ENCODE measurements around the gene PTPRN2. TPM values are rescaled to one million over a fixed set of nuclear protein-coding genes. Genes with fewer than 3 reads are reported as not detected.

PTPRN2 gene
- total RNA-seq, 1 donor from 2014 or later: 0.41 TPM

- intact Hi-C loops (cut with micrococcal nuclease): no loop called here
- no peaks in the 10 kb centered on the region for H3K27me3 Mint-ChIP-seq (ENCODE audit: insufficient read depth)
- H3K4me3 Mint-ChIP-seq: no peak overlapping the region
- no peak overlapping the region for H3K27ac Mint-ChIP-seq
- no peaks in the 10 kb centered on the region for H3K4me1 Mint-ChIP-seq (ENCODE audit: low read depth)
- DNase-seq (ENCODE audit: low spot score): no peak
- H3K9me3 Mint-ChIP-seq: no peaks in the 10 kb centered on the region
- no peaks in the 10 kb centered on the region for H3K36me3 Mint-ChIP-seq (ENCODE audit: low read depth)
Observed at GRCh38 chr7:158484801-158485531, 102.7 kb downstream of the PTPRN2 start.

GRCh38 chr7:158482480-158482879 lies 105.1 kb downstream of the PTPRN2 start:
- DNase-seq (ENCODE audit: low spot score): no peak
- no peak overlapping the region for H3K27ac Mint-ChIP-seq
- H3K36me3 Mint-ChIP-seq (ENCODE audit: low read depth): no peaks in the 10 kb centered on the region
- no peaks in the 10 kb centered on the region for H3K4me1 Mint-ChIP-seq (ENCODE audit: low read depth)
- H3K4me3 Mint-ChIP-seq: no peak overlapping the region
- H3K9me3 Mint-ChIP-seq: no peaks in the 10 kb centered on the region
- H3K27me3 Mint-ChIP-seq (ENCODE audit: insufficient read depth): no peaks in the 10 kb centered on the region
- intact Hi-C loops (cut with micrococcal nuclease): no loop called here

- DNase-seq (ENCODE audit: low spot score): no peak
- H3K9me3 Mint-ChIP-seq: no peaks in the 10 kb centered on the region
- H3K4me1 Mint-ChIP-seq (ENCODE audit: low read depth): no peaks in the 10 kb centered on the region
- no peaks in the 10 kb centered on the region for H3K27me3 Mint-ChIP-seq (ENCODE audit: insufficient read depth)
- H3K27ac Mint-ChIP-seq: no peak overlapping the region
- no peaks in the 10 kb centered on the region for H3K36me3 Mint-ChIP-seq (ENCODE audit: low read depth)
- H3K4me3 Mint-ChIP-seq: no peak overlapping the region
- intact Hi-C loops (cut with micrococcal nuclease): no loop called here
Observed at GRCh38 chr7:158479664-158480025, 108.0 kb downstream of the PTPRN2 start.

DNA sequence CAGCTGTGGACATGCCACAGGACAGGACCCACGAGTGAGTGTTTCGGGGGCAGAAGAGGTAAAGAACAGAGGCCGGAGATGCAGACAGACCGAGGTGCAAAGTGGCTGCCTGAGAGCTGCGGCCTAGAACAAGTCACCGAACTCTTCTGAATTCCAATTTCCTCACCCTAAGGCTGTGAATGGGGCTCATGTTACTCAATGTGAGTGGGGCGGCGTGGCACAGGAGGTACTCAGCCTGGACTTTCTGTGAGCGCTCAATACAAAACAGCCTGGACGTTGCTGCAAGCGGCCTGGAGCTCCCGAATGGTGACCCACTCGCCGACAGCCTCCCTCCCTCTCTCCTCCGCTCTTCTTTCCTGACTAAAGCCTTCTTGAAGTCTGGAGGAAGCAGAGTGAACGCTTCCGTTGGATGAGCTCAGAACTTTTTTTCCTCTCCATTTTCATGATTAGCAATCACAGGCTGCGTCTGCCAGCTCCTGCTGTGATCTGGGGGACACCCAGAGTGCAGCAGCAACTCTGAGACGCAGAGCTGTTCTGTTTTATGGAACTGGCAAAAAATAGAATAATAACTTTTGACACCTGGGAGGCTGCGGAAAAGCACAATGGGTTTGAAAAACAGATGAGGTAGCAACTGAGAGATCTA lies 108.5 kb downstream of the PTPRN2 start:
- no peaks in the 10 kb centered on the region for H3K4me1 Mint-ChIP-seq (ENCODE audit: low read depth)
- no peak overlapping the region for H3K4me3 Mint-ChIP-seq
- no peak for DNase-seq (ENCODE audit: low spot score)

DNA sequence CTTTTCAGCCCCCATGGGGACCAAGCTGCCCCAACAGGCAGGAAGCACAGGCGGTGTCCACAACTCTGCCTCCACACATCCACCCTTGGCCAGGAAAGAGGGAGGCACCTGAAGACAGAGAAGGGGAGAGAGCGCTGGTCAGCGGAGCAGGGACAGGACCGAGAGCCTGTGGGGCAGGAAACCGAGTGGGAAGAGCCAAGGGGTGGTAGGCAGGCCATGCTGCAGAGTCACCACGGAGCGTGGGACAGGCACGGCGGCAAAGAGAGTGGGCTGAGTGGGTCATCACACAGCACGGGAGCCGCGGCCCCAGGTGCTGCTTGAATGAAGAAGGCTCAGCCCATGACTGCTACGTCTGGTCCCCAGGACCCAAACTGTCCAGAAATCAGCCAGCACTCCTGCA lies 109.8 kb downstream of the PTPRN2 start:
- no peaks in the 10 kb centered on the region for H3K4me1 Mint-ChIP-seq (ENCODE audit: low read depth)
- no peak overlapping the region for H3K27ac Mint-ChIP-seq
- H3K36me3 Mint-ChIP-seq (ENCODE audit: low read depth): no peaks in the 10 kb centered on the region
- no peak for DNase-seq (ENCODE audit: low spot score)
- H3K27me3 Mint-ChIP-seq (ENCODE audit: insufficient read depth): no peaks in the 10 kb centered on the region
- no peak overlapping the region for H3K4me3 Mint-ChIP-seq
- no peaks in the 10 kb centered on the region for H3K9me3 Mint-ChIP-seq
- intact Hi-C loops (cut with micrococcal nuclease): no loop called here

More for the DNA sequence above, 108.5 kb downstream of the PTPRN2 start:
- Mint-ChIP-seq H3K36me3 (ENCODE audit: low read depth) (no peaks in the 10 kb centered on the region), H3K27ac (no peak overlapping the region), H3K27me3 (ENCODE audit: insufficient read depth) (no peaks in the 10 kb centered on the region), H3K9me3 (no peaks in the 10 kb centered on the region)
- intact Hi-C loops (cut with micrococcal nuclease): no loop called here

- H3K4me1 Mint-ChIP-seq (ENCODE audit: low read depth): no peaks in the 10 kb centered on the region
- H3K4me3 Mint-ChIP-seq: no peak overlapping the region
- no peaks in the 10 kb centered on the region for H3K9me3 Mint-ChIP-seq
- H3K27me3 Mint-ChIP-seq (ENCODE audit: insufficient read depth): no peaks in the 10 kb centered on the region
- no peaks in the 10 kb centered on the region for H3K36me3 Mint-ChIP-seq (ENCODE audit: low read depth)
- DNase-seq (ENCODE audit: low spot score): no peak
- H3K27ac Mint-ChIP-seq: no peak overlapping the region
- intact Hi-C loops (cut with micrococcal nuclease): no loop called here
Observed at GRCh38 chr7:158476331-158476932, 111.2 kb downstream of the PTPRN2 start.

DNA sequence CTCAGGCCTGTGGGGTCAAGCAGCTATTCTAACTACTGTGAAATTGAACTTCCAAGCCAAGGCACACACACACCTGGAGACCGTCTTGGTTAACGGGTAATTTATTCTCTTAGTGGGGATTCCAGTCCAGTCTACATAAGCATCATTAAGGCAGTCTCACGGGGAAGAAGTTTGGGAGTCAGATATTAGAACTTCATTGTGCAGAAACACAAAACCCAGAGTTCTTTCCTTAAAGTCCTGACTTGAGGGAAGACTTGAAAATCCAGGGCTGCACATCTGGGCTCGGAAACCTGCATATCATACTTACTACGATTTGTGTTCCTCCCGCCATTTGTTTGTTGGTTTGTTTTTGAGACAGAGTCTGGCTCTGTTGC lies 112.0 kb downstream of the PTPRN2 start:
- Mint-ChIP-seq H3K9me3 (no peaks in the 10 kb centered on the region), H3K4me3 (no peak overlapping the region), H3K27ac (no peak overlapping the region), H3K36me3 (ENCODE audit: low read depth) (no peaks in the 10 kb centered on the region), H3K4me1 (ENCODE audit: low read depth) (no peaks in the 10 kb centered on the region), H3K27me3 (ENCODE audit: insufficient read depth) (no peaks in the 10 kb centered on the region)
- intact Hi-C loops (cut with micrococcal nuclease): no loop called here
- no peak for DNase-seq (ENCODE audit: low spot score)

- intact Hi-C loops (cut with micrococcal nuclease): no loop called here
- Mint-ChIP-seq H3K27ac (no peak overlapping the region), H3K9me3 (no peaks in the 10 kb centered on the region), H3K27me3 (ENCODE audit: insufficient read depth) (no peaks in the 10 kb centered on the region), H3K4me3 (no peak overlapping the region), H3K4me1 (ENCODE audit: low read depth) (no peaks in the 10 kb centered on the region), H3K36me3 (ENCODE audit: low read depth) (no peaks in the 10 kb centered on the region)
- no peak for DNase-seq (ENCODE audit: low spot score)
Observed at GRCh38 chr7:158475036-158475678, 112.5 kb downstream of the PTPRN2 start.

DNA sequence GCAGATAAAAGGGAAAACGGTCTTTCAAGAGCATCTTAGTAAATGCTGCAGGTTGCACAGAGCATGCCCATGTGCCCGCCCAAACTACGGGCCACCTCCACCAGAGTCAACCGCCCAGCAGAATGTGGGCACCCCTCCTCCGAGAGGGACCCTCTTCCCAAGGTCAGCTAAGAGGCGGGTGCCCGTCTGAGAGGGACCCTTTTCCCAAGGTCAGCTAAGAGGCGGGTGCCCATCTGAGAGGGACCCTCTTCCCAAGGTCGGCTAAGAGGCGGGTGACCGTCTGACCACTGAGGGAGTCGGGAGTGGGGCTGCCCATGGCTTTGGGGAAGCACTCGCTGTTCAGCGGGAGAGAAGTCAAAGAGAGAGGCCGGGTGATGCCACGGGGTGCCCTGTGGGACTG lies 113.1 kb downstream of the PTPRN2 start:
- no peaks in the 10 kb centered on the region for H3K27me3 Mint-ChIP-seq (ENCODE audit: insufficient read depth)
- intact Hi-C loops (cut with micrococcal nuclease): no loop called here
- H3K27ac Mint-ChIP-seq: no peak overlapping the region
- no peak overlapping the region for H3K4me3 Mint-ChIP-seq
- no peak for DNase-seq (ENCODE audit: low spot score)
- H3K9me3 Mint-ChIP-seq: no peaks in the 10 kb centered on the region
- H3K4me1 Mint-ChIP-seq (ENCODE audit: low read depth): no peaks in the 10 kb centered on the region
- no peaks in the 10 kb centered on the region for H3K36me3 Mint-ChIP-seq (ENCODE audit: low read depth)

GRCh38 chr7:158473946-158474345 lies 113.7 kb downstream of the PTPRN2 start:
- no peaks in the 10 kb centered on the region for H3K27me3 Mint-ChIP-seq (ENCODE audit: insufficient read depth)
- H3K4me3 Mint-ChIP-seq: no peak overlapping the region
- H3K36me3 Mint-ChIP-seq (ENCODE audit: low read depth): no peaks in the 10 kb centered on the region

GRCh38 chr7:158473221-158473620 lies 114.4 kb downstream of the PTPRN2 start:
- no peaks in the 10 kb centered on the region for H3K27me3 Mint-ChIP-seq (ENCODE audit: insufficient read depth)
- H3K27ac Mint-ChIP-seq: no peak overlapping the region
- no peaks in the 10 kb centered on the region for H3K36me3 Mint-ChIP-seq (ENCODE audit: low read depth)
- H3K4me1 Mint-ChIP-seq (ENCODE audit: low read depth): no peaks in the 10 kb centered on the region
- intact Hi-C loops (cut with micrococcal nuclease): no loop called here
- no peak overlapping the region for H3K4me3 Mint-ChIP-seq
- H3K9me3 Mint-ChIP-seq: no peaks in the 10 kb centered on the region
- DNase-seq (ENCODE audit: low spot score): no peak

More at GRCh38 chr7:158473946-158474345, 113.7 kb downstream of the PTPRN2 start:
- Mint-ChIP-seq H3K9me3 (no peaks in the 10 kb centered on the region), H3K27ac (no peak overlapping the region), H3K4me1 (ENCODE audit: low read depth) (no peaks in the 10 kb centered on the region)
- intact Hi-C loops (cut with micrococcal nuclease): no loop called here
- DNase-seq (ENCODE audit: low spot score): no peak

DNA sequence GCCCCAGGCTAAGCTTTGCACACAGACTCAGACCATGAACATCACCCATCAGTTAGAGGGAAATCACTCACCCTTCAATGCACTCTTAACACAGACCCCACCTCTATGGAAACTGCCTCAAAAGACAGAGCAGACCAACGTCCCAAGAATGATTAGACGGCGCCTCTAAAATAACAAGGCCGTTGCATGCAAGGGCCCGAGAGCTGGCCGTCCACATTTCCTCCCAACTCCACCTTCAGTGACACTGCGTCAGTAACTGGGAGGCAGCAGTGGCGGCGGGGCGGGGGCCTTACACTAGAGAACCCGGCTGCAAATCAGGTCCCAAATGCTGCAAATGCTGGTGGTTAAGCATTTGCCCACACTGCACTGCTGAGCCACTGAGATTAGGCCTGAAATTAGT lies 115.0 kb downstream of the PTPRN2 start:
- Mint-ChIP-seq H3K4me1 (ENCODE audit: low read depth) (no peaks in the 10 kb centered on the region), H3K36me3 (ENCODE audit: low read depth) (no peaks in the 10 kb centered on the region), H3K4me3 (no peak overlapping the region), H3K27ac (no peak overlapping the region), H3K9me3 (no peaks in the 10 kb centered on the region), H3K27me3 (ENCODE audit: insufficient read depth) (no peaks in the 10 kb centered on the region)
- intact Hi-C loops (cut with micrococcal nuclease): no loop called here
- DNase-seq (ENCODE audit: low spot score): no peak

GRCh38 chr7:158471716-158472115 lies 115.9 kb downstream of the PTPRN2 start:
- no peak overlapping the region for H3K4me3 Mint-ChIP-seq
- intact Hi-C loops (cut with micrococcal nuclease): no loop called here
- no peak for DNase-seq (ENCODE audit: low spot score)
- no peaks in the 10 kb centered on the region for H3K9me3 Mint-ChIP-seq
- no peaks in the 10 kb centered on the region for H3K27me3 Mint-ChIP-seq (ENCODE audit: insufficient read depth)
- no peaks in the 10 kb centered on the region for H3K4me1 Mint-ChIP-seq (ENCODE audit: low read depth)
- H3K36me3 Mint-ChIP-seq (ENCODE audit: low read depth): no peaks in the 10 kb centered on the region
- H3K27ac Mint-ChIP-seq: no peak overlapping the region

Measured in activated T-helper 1 cell treated with anti-CD3 and anti-CD28 coated beads, Interleukin-12 subunit alpha, Interleukin-12 subunit beta, Interleukin-2, Interleukin-4 antibody, amounts not matched to agents 30 ng/mL and 10 ng/mL and 1 ng/mL, durations not matched to agents 14 hours and 24 hours and 36 hours (primary cell).